DND-41 (cell line): ENCODE data around the gene PSRC1.

Source experiments
- CTCF ChIP-seq: IDR thresholded peaks from 2 replicates; pipeline ENCODE4 v1.5.1; 2012; ENCODE audit warnings: borderline replicate concordance, low read length, moderate library complexity, mild to moderate bottlenecking; ENCODE audit not compliant: poor library complexity, severe bottlenecking; ENCODE audit errors: extremely low read depth
- EZH2 ChIP-seq: IDR thresholded peaks from 3 replicates; pipeline ENCODE4 v1.6.1; 2012; ENCODE audit warnings: borderline replicate concordance, low read depth, mild to moderate bottlenecking, moderate library complexity, low read length, inconsistent platforms; ENCODE audit not compliant: severe bottlenecking

GRCh38 chr1:109252167-109252892 lies 30.6 kb downstream of the PSRC1 start:
- no peak for TF ChIP-seq CTCF
- no peak for TF ChIP-seq EZH2
